K562 (cell line): ENCODE results near the gene LSM6. TPM values are rescaled to one million over a fixed set of nuclear protein-coding genes. Genes with fewer than 3 reads are reported as not detected.

Source experiments
- ATAC-seq: fragments of 200-7000 bp; cut with Tn5 transposase; 3 replicates; pipeline ENCODE4 v1.9.1; 2020; ENCODE audit warnings: moderate library complexity
- BruUV-seq: library from RNA; stranded (reverse); fragments of 400-500 nt; replicated peaks from 2 replicates; lab custom pipeline; 2021; lab: Mats Ljungman, UMichigan
- CTCF ChIA-PET: fragments of 300-600 bp; formaldehyde crosslinking; extraction: SDS; loops from one replicate; lab custom pipeline; 2021; ENCODE audit warnings: low intra/inter-chr PET ratio; lab: Yijun Ruan, JAX
- POLR2A ChIA-PET: fragments of 300-600, 350-650 bp; sonication (Branson Sonifier 250); formaldehyde crosslinking; extraction: SDS; loops from one replicate; lab custom pipeline; 2021; ENCODE audit warnings: antibody characterized with exemption, inconsistent platforms; lab: Yijun Ruan, JAX
- DNase-seq, 4 experiments: peaks; one replicate each; pipeline versions ENCODE4 v3.0.0 to v3.0.0-alpha.2; 2011 to 2018; ENCODE audit warnings: low spot score in 3 of 4, mixed read lengths in 3 of 4; ENCODE audit errors: extremely low read depth in 1 of 4
- FAIRE-seq: peaks from 2 replicates; lab custom pipeline; 2011; peaks lifted over from hg19 to GRCh38; lab: Jason Lieb, UNC
- H2AFZ ChIP-seq: 2 replicates; pipeline ENCODE4 v1.6.0; 2011; ENCODE audit warnings: low read depth, low read length, control low read depth, inconsistent platforms
- H3K27ac ChIP-seq: fragments of 200-600 bp; 3 replicates; pipeline ENCODE4 v1.8.0; 2011; ENCODE audit warnings: low read depth, mild to moderate bottlenecking, control low read depth, inconsistent platforms, low read length, moderate library complexity, mixed read lengths; ENCODE audit errors: extremely low read depth
- H3K27me3 ChIP-seq, 2 experiments: fragments of 300-600 bp in 1 of 2; 2 replicates in 1 of 2; 3 replicates in 1 of 2; pipeline versions ENCODE4 v1.6.0 to v1.8.0; 2011; ENCODE audit warnings: inconsistent platforms in 2 of 2, low read length in 2 of 2, mild to moderate bottlenecking in 1 of 2, mixed read lengths in 1 of 2, moderate library complexity in 1 of 2; ENCODE audit not compliant: control insufficient read depth in 2 of 2, insufficient read depth in 2 of 2
- H3K36me3 ChIP-seq: fragments of 300-600 bp; 3 replicates; pipeline ENCODE4 v1.8.0; 2011; ENCODE audit warnings: mild to moderate bottlenecking, low read length, inconsistent platforms; ENCODE audit not compliant: control insufficient read depth, insufficient read depth
- H3K4me1 ChIP-seq, 2 experiments: fragments of 200-600 bp in 1 of 2; replicated peaks in 1 of 2; 2 replicates in 1 of 2; 3 replicates in 1 of 2; pipeline versions ENCODE4 v1.5.1 to v1.8.0; 2011; ENCODE audit warnings: inconsistent platforms in 2 of 2, low read length in 2 of 2, mild to moderate bottlenecking in 1 of 2, mixed read lengths in 1 of 2, moderate library complexity in 1 of 2; ENCODE audit not compliant: control insufficient read depth in 2 of 2, insufficient read depth in 2 of 2
- H3K4me2 ChIP-seq: 2 replicates; pipeline ENCODE4 v1.6.1; 2011; ENCODE audit warnings: low read length, control low read depth, inconsistent platforms, mixed read lengths; ENCODE audit not compliant: insufficient read depth
- H3K4me3 ChIP-seq: fragments of 200-600 bp; sonication (generic), shearing (Covaris generic); 2 replicates; pipeline ENCODE4 v1.5.1; 2016; ENCODE audit warnings: control low read depth, inconsistent platforms
- H3K79me2 ChIP-seq: fragments of 200-600 bp; 3 replicates; pipeline ENCODE4 v1.8.0; 2011; ENCODE audit warnings: low read length, inconsistent platforms; ENCODE audit not compliant: control insufficient read depth, insufficient read depth
- H3K9ac ChIP-seq, 2 experiments: 2 replicates each; pipeline versions ENCODE4 v1.6.0 to v1.6.1; 2011; ENCODE audit warnings: low read depth in 2 of 2, low read length in 2 of 2, control low read depth in 1 of 2, inconsistent platforms in 1 of 2, mild to moderate bottlenecking in 1 of 2, mixed read lengths in 1 of 2; ENCODE audit not compliant: insufficient read depth in 1 of 2
- H3K9me1 ChIP-seq: one replicate; pipeline ENCODE4 v1.6.0; 2011; ENCODE audit warnings: inconsistent platforms, mild to moderate bottlenecking, low read length, moderate library complexity; ENCODE audit not compliant: control insufficient read depth, insufficient read depth
- H3K9me3 ChIP-seq: replicated peaks from 2 replicates; pipeline ENCODE4 v1.5.1; 2011; ENCODE audit warnings: low read depth, low read length, inconsistent platforms; ENCODE audit not compliant: control insufficient read depth, insufficient read depth
- H4K20me1 ChIP-seq: replicated peaks from 2 replicates; pipeline ENCODE4 v1.6.1; 2011; ENCODE audit warnings: low read length, inconsistent platforms, mixed read lengths; ENCODE audit not compliant: control insufficient read depth, insufficient read depth
- CEBPB ChIP-seq: fragments of 450-650 bp; IDR thresholded peaks from 2 replicates; pipeline ENCODE4 v1.6.1; 2016; ENCODE audit warnings: missing genetic modification characterization, missing compliant biosample characterization
- CEBPG ChIP-seq, 3 experiments: fragments of 200-800 bp in 1 of 3; sonication (Bioruptor generic) in 1 of 3; sonication (generic) in 1 of 3; formaldehyde crosslinking in 1 of 3; IDR thresholded peaks in 2 of 3; conservative IDR thresholded peaks in 1 of 3; 2 replicates each; pipeline versions ENCODE4 v1.6.1 to v1.8.0; 2016 to 2022; ENCODE audit warnings: missing compliant biosample characterization in 2 of 3, missing genetic modification characterization in 2 of 3, mild to moderate bottlenecking in 1 of 3, missing genetic modification reagents in 1 of 3
- CREM ChIP-seq: IDR thresholded peaks from 2 replicates; pipeline ENCODE4 v1.6.1; 2014; ENCODE audit warnings: antibody characterized with exemption, low read depth
- FIP1L1 ChIP-seq: fragments of 200-400 bp; formaldehyde crosslinking; IDR thresholded peaks from 2 replicates; pipeline ENCODE4 v1.6.1; 2018; ENCODE audit warnings: mild to moderate bottlenecking, low read depth, low read length; ENCODE audit not compliant: poor library complexity, severe bottlenecking
- HLTF ChIP-seq: fragments of 450-650 bp; IDR thresholded peaks from 2 replicates; pipeline ENCODE4 v1.6.1; 2016
- MTA3 ChIP-seq: fragments of 450-650 bp; formaldehyde crosslinking; IDR thresholded peaks from 2 replicates; pipeline ENCODE4 v1.6.1; 2017; ENCODE audit warnings: mild to moderate bottlenecking, borderline replicate concordance
- PHB ChIP-seq: fragments of 250-450 bp; sonication (Bioruptor Pico); IDR thresholded peaks from 2 replicates; pipeline ENCODE4 v1.5.0; 2021
- SIN3B ChIP-seq: fragments of 450-650 bp; IDR thresholded peaks from 2 replicates; pipeline ENCODE4 v1.6.1; 2017; ENCODE audit warnings: low read depth, mild to moderate bottlenecking, moderate library complexity
- ZFP30 ChIP-seq: fragments of 250-450 bp; sonication (Bioruptor Pico); IDR thresholded peaks from 2 replicates; pipeline ENCODE4 v1.8.0; 2022; ENCODE audit warnings: moderate library complexity, mild to moderate bottlenecking, inconsistent platforms, borderline replicate concordance
- ZNF217 ChIP-seq: sonication (generic); formaldehyde crosslinking; IDR thresholded peaks from 2 replicates; pipeline ENCODE4 v1.8.0; 2022; ENCODE audit warnings: mild to moderate bottlenecking, missing genetic modification reagents
- ZNF24 ChIP-seq: fragments of 450-650 bp; IDR thresholded peaks from 2 replicates; pipeline ENCODE4 v1.6.1; 2016
- ZNF253 ChIP-seq: fragments of 250-450 bp; sonication (Bioruptor Pico); conservative IDR thresholded peaks from 2 replicates; pipeline ENCODE4 v1.6.1; 2021; ENCODE audit warnings: mild to moderate bottlenecking
- ZNF79 ChIP-seq: fragments of 250-450 bp; sonication (Bioruptor Pico); IDR thresholded peaks from 2 replicates; pipeline ENCODE4 v1.4.0; 2020; ENCODE audit warnings: low read depth, mild to moderate bottlenecking, moderate library complexity
- ZSCAN32 ChIP-seq: fragments of 450-650 bp; formaldehyde crosslinking; IDR thresholded peaks from 2 replicates; pipeline ENCODE4 v1.4.0; 2020; ENCODE audit warnings: mild to moderate bottlenecking, moderate library complexity
- in situ Hi-C: fragments of 300-500 bp; cut with MboI; formaldehyde crosslinking; loops from 4 replicates; pipeline ENCODE4 v1.15.0; 2018; ENCODE audit warnings: inconsistent platforms, mixed read lengths
- intact Hi-C: fragments of 100-400 bp; cut with micrococcal nuclease; formaldehyde crosslinking; loops from 2 replicates; pipeline ENCODE4 v1.14.2; 2022
- polyA plus RNA-seq, 8 experiments: library from polyadenylated mRNA; depleted of rRNA in 4 of 8; stranded (reverse) in 5 of 8; unstranded in 3 of 8; fragments of >200 nt; fragmentation: Nextera tagmentation in 2 of 8; fragmentation: Illumina TruSeq in 1 of 8; extraction: Ambion mirVana in 2 of 8; extraction: Trizol in 1 of 8; gene quantifications; 2 replicates each; pipeline versions ENCODE4 v1.2.1 to v1.2.3, GENCODE V29; 2011 to 2014; ENCODE audit warnings: inconsistent platforms in 1 of 8, missing spikeins in 1 of 8
- total RNA-seq, 7 experiments: library from RNA; depleted of rRNA in 6 of 7; stranded (reverse); fragments of >200 nt in 6 of 7; fragmentation: Illumina TruSeq in 2 of 7; extraction: Trizol in 2 of 7; gene quantifications; 2 replicates each; pipeline versions ENCODE4 v1.2.1 to v1.2.3, GENCODE V29; 2011 to 2021; ENCODE audit warnings: low replicate concordance in 1 of 7
- TF ChIP-seq, protein P1 (sequence below), 2 experiments: fragments of 450-650 bp in 1 of 2; sonication (generic) in 1 of 2; formaldehyde crosslinking in 1 of 2; IDR thresholded peaks in 1 of 2; conservative IDR thresholded peaks in 1 of 2; 2 replicates each; pipeline versions ENCODE4 v1.6.1 to v1.8.1; 2016 to 2023; ENCODE audit warnings: mild to moderate bottlenecking in 2 of 2, moderate library complexity in 2 of 2, inconsistent platforms in 1 of 2, missing genetic modification reagents in 1 of 2
- TF ChIP-seq, protein P2 (sequence below): sonication (generic); formaldehyde crosslinking; IDR thresholded peaks from 2 replicates; pipeline ENCODE4 v1.8.0; 2022; ENCODE audit warnings: mild to moderate bottlenecking, missing genetic modification reagents
- TF ChIP-seq, protein P3 (sequence below): fragments of 450-650 bp; formaldehyde crosslinking; IDR thresholded peaks from 2 replicates; pipeline ENCODE4 v1.4.0; 2022; ENCODE audit warnings: mild to moderate bottlenecking, moderate library complexity
- TF ChIP-seq, protein P4 (sequence below): fragments of 450-650 bp; IDR thresholded peaks from 2 replicates; pipeline ENCODE4 v1.6.1; 2016; ENCODE audit warnings: missing biosample characterization, missing genetic modification characterization

The LSM6 gene
- total and polyA plus RNA-seq, 9 of the 15 experiments (the other 6 are each of a cell fraction or from before 2014, with no cell fraction given): 39.9 to 150 (median 97.4) TPM

DNA sequence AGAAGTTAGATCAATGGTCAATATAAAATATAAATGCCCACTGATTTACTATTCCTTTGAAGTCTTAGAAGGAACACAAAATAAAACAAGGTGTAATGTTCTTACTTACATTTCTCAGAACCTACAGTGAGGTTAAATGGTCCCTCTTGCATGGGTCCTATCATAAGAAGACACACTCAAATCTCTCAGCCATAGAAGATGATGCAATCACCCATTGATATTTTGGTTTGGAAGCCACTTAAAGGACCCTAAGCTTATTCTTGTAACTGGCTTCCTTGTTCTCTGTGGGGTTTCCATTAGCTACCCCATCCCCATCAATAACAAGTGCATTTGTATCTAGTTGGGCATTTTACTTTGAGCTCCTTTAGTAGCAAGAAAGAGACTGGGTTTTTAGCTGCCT lies 53.9 kb downstream of the LSM6 start:
- CTCF ChIA-PET: no interaction called here

More for the DNA sequence above, 53.9 kb downstream of the LSM6 start:
- no peak overlapping the region for H3K27ac ChIP-seq
- no TSS peak for BruUV-seq
- no peaks in the 10 kb centered on the region for H3K9me1 ChIP-seq
- H3K4me1 ChIP-seq: no peaks in the 10 kb centered on the region
- H3K79me2 ChIP-seq: no peaks in the 10 kb centered on the region
- intact Hi-C loops: loop anchor here (10.0 kb wide), 1 partner anchor 275 kb away; no protein-coding TSS in a partner anchor
- H3K4me2 ChIP-seq: no peak overlapping the region
- ATAC-seq (peak; percentile 34; the same call in 1 of the 3 replicates), DNase-seq (no peak), FAIRE-seq (no peak)
- no peaks in the 10 kb centered on the region for H3K36me3 ChIP-seq
- H4K20me1 ChIP-seq: 0 out of 2 replicates have a peak, but pooled peaks cover 2% of the 10 kb centered on the region
- no peaks in the 10 kb centered on the region for H3K9me3 ChIP-seq
- peak; percentile 56; the same call in 1 of the 2 replicates for TF ChIP-seq CEBPG (CRISPR knock-in tag; IDR thresholded peaks at IDR 0.05)
- peak; percentile 89 to 91 for TF ChIP-seq CEBPG (tag; conservative IDR thresholded peaks at IDR 0.05 in 1 of 2, IDR thresholded peaks at IDR 0.05 in 1 of 2)
- TF ChIP-seq FIP1L1: no peak
- peak; percentile 70 for TF ChIP-seq CEBPB (tag)
- TF ChIP-seq ZNF217: no peak
- peak; percentile 85 for TF ChIP-seq ZSCAN32
- no peak for TF ChIP-seq CREM
- TF ChIP-seq, protein P1, sequence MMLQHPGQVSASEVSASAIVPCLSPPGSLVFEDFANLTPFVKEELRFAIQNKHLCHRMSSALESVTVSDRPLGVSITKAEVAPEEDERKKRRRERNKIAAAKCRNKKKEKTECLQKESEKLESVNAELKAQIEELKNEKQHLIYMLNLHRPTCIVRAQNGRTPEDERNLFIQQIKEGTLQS (IDR thresholded peaks at IDR 0.05): peak; percentile 87
- TF ChIP-seq, protein P1 (CRISPR knock-in tag; conservative IDR thresholded peaks at IDR 0.05): no peak
- TF ChIP-seq, protein P2, sequence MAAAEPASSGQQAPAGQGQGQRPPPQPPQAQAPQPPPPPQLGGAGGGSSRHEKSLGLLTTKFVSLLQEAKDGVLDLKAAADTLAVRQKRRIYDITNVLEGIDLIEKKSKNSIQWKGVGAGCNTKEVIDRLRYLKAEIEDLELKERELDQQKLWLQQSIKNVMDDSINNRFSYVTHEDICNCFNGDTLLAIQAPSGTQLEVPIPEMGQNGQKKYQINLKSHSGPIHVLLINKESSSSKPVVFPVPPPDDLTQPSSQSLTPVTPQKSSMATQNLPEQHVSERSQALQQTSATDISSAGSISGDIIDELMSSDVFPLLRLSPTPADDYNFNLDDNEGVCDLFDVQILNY (CRISPR knock-in tag): no peak
- TF ChIP-seq ZNF253: no peak
- TF ChIP-seq, protein P3, sequence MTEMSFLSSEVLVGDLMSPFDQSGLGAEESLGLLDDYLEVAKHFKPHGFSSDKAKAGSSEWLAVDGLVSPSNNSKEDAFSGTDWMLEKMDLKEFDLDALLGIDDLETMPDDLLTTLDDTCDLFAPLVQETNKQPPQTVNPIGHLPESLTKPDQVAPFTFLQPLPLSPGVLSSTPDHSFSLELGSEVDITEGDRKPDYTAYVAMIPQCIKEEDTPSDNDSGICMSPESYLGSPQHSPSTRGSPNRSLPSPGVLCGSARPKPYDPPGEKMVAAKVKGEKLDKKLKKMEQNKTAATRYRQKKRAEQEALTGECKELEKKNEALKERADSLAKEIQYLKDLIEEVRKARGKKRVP (CRISPR knock-in tag): peak; percentile 86
- TF ChIP-seq ZNF24: no peak
- no peak for TF ChIP-seq ZNF79 (CRISPR knock-in tag)
- TF ChIP-seq MTA3: no peak
- TF ChIP-seq PHB (CRISPR knock-in tag): no peak
- TF ChIP-seq HLTF: no peak
- no peak for TF ChIP-seq SIN3B
- no peak for TF ChIP-seq ZFP30 (CRISPR knock-in tag)
- TF ChIP-seq, protein P4, sequence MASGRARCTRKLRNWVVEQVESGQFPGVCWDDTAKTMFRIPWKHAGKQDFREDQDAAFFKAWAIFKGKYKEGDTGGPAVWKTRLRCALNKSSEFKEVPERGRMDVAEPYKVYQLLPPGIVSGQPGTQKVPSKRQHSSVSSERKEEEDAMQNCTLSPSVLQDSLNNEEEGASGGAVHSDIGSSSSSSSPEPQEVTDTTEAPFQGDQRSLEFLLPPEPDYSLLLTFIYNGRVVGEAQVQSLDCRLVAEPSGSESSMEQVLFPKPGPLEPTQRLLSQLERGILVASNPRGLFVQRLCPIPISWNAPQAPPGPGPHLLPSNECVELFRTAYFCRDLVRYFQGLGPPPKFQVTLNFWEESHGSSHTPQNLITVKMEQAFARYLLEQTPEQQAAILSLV (tag): peak; percentile 60; the same call in 1 of the 2 replicates
- H3K4me3 ChIP-seq: no peak overlapping the region
- H3K27me3 ChIP-seq: peaks cover 2 to 21% of the 10 kb centered on the region in 2 experiments; a peak in 4 of 5 replicates
- no peak overlapping the region for H2AFZ ChIP-seq
- POLR2A ChIA-PET: no interaction called here
- in situ Hi-C loops: no loop called here
- no peak overlapping the region for H3K9ac ChIP-seq
